GM19397 (cell line): Measurements from ENCODE around the gene TIAL1.
"Not testable (repeated sequence)": the region's sequence is repeated elsewhere in the genome, so short reads cannot be mapped to it uniquely, and the experiment has no call there.

Experiments used
- ATAC-seq: cut with Tn5 transposase; IDR thresholded peaks from one replicate; pipeline ENCODE4 v1.9.1; 2021; ENCODE audit warnings: mild to moderate bottlenecking, moderate library complexity; ENCODE audit not compliant: unreplicated experiment

The TIAL1 gene

GRCh38 chr10:119533473-119533872 is 63.3 kb downstream of the TIAL1 start:
- ATAC-seq = no peak

- ATAC-seq = not testable (repeated sequence)
Measured at GRCh38 chr10:119532791-119533190, 64.0 kb downstream of the TIAL1 start.

GRCh38 chr10:119532251-119532650 is 64.5 kb downstream of the TIAL1 start:
- not testable (repeated sequence) for ATAC-seq

GRCh38 chr10:119531067-119531466 is 65.7 kb downstream of the TIAL1 start:
- no peak for ATAC-seq

GRCh38 chr10:119528663-119529237 is 68.0 kb downstream of the TIAL1 start:
- not testable (repeated sequence) for ATAC-seq

- no peak for ATAC-seq
Measured at GRCh38 chr10:119526621-119527592, 69.9 kb downstream of the TIAL1 start.

- no peak for ATAC-seq
Measured at GRCh38 chr10:119526149-119526548, 70.6 kb downstream of the TIAL1 start.

GRCh38 chr10:119525116-119525515 is 71.6 kb downstream of the TIAL1 start:
- no peak for ATAC-seq

GRCh38 chr10:119524720-119525070 is 72.1 kb downstream of the TIAL1 start:
- no peak for ATAC-seq

- no peak for ATAC-seq
Measured at GRCh38 chr10:119523895-119524719, 72.7 kb downstream of the TIAL1 start.
